ENCODE measurements around the gene SPIRE1.

SPIRE1 gene

DNA sequence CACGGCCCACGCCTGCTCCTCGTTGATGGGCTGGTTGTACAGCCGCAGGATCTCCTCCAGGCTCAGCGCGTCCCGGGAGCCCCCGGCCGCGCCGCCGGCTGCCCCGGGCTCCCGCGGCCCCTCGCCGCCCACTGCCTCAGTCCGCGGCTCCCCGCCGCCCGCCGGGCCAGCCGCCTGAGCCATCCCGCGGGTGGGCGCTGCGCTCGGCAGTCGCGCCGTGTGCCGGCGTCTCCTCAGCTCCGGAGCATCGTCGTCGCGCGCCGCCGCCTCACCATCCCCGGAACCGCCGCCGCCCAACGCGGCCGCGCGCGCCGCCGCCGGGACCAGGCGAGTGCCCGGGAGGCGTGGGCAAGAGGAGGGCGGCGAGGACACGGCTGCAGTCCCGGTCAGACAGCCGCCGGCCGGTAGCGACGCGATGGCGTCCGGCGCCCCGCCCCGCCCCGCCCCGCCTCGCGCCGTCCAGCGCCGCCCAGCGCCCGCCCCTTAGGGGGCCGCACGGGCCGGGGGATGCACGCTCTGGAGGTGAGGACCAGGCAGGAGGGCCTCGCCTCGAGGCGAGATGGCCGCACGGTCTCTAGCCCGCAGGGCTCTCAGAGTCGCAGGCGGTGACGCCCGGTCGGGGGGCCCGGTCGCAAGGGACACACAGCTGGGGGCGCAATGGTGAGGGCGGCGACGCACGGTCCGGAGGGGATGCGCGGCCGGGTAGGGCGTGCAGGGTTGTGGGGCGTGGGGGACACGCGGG is at the start of gene SPIRE1:
Gene SPIRE1, minus strand, starts transcription at position 424 of the 742 bp plus-strand sequence. Its CDS starts 241 bp downstream, at position 183.
- DNase-seq (ENCODE audit: low spot score) = no peak

DNA sequence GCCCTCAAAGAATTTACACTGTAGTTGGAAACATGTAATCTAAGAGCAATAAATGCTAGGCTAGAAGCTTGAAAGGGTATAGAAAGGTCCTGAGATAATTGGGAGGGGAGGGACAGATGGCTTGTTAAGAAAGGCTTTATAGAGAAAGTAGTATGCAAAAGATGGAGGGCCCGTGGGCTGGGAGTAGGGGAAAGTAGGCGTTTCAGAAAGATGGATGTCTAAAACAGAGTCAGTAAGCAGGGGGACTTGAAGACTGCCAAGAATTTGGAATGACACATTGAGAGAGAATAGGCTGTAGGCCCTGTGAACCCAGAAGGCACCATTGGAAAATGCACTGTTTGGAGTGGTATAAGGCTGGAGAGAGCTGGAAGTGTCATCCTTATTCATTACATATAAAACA is 45.8 kb upstream of the SPIRE1 start:
- peak; percentile 57 for DNase-seq (ENCODE audit: low spot score)

DNA sequence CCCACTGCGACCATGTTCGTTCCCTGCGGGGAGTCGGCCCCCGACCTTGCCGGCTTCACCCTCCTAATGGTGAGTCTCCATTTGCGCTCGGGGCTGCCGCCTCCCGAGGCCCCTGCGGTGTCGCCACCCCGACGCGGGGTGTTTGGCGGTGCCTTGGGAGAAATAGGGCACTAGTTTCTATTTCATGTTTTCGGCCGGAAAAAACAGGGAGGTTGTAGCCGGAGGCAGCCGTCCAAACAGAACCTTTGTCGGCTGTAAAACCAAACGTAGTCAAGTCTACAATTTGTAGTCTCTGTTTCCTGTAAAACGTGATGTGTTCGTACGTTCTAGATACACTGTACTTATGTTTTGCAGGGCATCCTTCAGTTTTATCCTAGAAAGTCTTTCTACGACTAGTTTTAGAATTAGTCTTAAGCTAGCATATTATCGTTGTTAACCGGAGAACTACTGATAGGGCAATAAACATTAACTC is 45.2 kb upstream of the SPIRE1 start:
- DNase-seq (ENCODE audit: low spot score) = no peak

DNA sequence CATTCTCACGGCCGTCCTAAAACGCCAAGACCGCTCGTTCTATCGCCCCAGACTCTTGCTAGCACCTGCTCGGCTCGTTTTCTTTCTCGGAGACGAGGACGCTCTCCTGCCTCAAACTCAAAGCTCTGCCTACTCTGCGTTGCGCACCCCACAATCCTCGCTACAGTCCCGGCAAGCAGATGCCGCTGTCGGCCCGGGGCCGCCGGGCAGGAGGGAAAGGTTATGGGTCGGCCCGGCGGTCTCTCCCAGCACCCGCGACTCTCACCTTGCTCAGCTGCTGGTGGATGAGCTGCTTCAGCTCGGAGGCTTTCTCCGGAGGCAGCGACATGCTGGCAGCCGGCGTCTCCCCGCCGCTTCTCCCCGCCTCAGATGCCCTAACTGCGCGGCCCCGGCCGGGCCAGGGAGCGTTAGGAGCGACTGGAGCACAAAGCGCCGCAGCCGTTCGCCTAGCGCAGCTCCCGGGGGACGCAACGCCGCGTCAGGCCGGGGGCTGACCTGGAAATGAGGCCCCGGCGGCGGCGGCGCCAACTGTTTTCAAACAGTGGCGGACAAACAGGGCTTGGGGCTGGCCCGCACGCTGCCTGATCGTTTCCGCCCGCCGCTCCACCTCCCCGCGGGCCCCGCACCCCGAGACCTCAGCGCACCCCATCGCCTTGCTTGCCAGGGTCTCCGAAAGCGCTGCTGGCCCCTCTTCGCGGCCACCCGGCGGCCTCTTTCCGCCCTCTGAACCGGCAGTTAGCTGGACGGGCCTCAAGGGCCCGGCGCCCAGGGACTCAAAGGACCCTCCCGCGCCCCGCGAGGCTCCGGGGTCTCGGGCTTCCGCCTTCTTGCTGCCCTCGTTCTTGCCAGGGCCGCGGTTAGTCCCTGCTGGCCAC is 44.6 kb upstream of the SPIRE1 start, which contains the start of the genes CEP76 and PSMG2:
Gene CEP76, minus strand, starts transcription at position 503 of the 875 bp plus-strand sequence. Its CDS starts 175 bp downstream, at position 328.
Gene PSMG2, plus strand, starts transcription at position 822 of the 875 bp plus-strand sequence. CDS start 66 bp downstream, outside the sequence.
- peak; percentile 91 for DNase-seq (ENCODE audit: low spot score)

DNA sequence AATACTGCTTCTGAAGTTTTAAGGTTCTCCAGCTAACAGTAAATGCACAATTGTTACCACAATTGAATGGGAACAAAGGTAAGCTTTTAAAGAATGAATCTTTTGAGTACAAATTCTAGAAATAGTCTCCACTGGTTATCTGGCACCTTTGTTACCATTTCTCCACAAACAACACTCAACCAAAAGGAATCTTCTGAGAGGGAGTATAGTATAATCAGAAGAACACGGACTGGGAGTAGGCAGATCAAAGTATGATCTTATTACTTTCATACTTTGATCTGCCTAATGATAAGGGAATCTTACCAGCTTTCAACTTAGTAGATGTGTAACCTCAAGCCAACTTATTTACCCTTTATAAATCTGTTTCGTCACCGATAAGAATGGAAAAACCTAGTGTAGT is 43.3 kb upstream of the SPIRE1 start:
- DNase-seq (ENCODE audit: low spot score) = no peak

DNA sequence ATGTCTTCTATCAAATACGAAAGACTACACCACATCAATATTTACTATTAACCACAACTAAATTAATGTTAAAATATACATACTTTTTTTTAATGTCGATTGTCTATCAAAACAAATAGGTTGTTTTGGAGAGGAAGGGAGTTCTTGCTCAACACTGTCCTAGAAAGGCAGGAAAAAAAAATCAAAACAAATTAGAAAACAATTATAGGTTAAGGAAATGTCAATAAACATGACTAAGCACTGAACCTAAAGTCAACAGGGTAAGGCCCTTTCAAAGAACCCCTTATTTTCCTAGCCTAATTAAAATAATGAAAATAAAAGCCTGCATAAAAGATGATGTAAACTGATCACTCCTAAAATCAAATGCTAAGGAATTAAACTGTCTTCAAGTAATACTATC is 41.8 kb upstream of the SPIRE1 start:
- DNase-seq (ENCODE audit: low spot score) = no peak

DNA sequence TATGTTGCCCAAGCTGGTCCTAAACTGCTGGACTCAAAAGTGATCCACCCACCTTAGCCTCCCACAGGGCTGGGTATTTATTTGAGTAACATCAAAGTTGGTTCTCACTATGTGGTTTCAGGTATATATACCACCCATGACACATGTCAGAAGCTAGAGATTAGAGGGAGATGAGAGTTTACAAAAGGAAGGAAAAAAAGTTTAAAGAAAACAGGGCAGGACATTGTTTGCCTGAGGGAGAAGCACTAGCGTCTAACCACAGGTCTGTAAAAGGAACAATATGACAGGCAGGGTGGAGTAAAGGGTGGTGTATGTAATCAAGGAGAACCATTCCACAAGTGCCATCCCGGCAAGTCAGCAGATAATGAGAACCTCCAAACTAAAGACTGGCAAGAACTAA is 36.1 kb upstream of the SPIRE1 start:
- no peak for DNase-seq (ENCODE audit: low spot score)

DNA sequence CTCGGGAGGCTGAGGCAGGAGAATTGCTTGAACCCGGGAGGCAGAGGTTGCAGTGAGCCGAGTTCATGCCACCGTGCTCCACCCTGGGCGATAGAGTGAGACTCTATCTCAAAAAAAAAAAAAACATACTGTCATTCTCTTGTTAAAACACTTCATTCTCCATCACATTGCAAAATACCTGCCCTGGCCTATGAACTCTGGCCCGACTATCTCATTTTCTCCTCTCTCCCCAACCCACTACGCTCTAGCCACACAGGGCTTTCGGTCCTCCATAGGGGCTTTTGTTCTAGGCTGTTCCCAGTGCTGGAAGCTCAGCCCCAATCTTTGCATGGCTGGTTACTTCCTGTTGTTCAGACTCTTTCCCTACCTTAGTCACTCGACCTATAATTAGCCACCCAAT is 34.3 kb upstream of the SPIRE1 start:
- no peak for DNase-seq (ENCODE audit: low spot score)

DNA sequence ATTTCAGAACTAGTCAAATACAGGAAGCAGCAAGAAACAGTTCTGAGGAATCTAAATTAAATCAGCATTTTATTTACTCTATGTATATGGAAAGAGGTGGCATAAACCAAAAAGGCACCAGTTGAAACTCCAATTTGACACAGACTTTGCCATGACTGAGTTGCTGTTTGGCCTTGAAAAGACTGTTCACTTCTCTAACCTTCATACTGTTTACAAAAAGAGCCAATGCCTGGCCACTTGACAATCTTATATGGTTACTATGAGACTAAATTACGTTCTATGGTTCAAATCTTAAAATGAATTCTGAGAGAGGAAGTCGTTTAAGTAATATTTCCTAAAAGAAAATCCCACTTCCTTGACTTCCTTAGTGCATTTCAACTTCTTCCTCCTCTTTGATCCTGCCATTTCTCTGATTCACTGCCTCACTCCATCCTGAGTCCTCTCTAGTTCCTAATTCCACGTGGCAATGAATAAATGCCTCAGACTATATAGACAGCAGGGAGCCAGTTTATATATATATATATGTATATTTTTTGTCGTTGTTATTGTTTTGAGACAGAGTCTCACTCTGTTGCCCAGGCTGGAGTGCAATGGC is 31.4 kb upstream of the SPIRE1 start:
- DNase-seq (ENCODE audit: low spot score) = no peak

DNA sequence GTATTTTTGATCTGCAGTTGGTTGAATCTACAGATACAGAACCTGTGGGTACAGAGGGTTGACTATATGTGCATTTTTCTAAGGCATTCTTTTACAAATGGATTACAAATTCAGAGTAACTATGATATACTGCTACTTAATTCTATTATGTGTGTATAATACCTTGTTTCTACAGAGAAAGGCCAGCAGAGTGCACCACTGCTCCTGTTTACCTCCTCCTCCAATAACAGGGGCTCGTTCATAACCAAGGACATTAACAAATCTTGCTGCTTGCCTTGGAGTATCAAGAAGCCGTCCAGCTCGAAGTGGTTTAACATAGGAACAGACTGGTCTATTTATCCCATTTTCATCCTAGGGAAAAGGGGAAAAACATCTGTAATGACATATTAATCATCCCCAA is 28.2 kb upstream of the SPIRE1 start:
- peak; percentile 61 for DNase-seq (ENCODE audit: low spot score)

DNA sequence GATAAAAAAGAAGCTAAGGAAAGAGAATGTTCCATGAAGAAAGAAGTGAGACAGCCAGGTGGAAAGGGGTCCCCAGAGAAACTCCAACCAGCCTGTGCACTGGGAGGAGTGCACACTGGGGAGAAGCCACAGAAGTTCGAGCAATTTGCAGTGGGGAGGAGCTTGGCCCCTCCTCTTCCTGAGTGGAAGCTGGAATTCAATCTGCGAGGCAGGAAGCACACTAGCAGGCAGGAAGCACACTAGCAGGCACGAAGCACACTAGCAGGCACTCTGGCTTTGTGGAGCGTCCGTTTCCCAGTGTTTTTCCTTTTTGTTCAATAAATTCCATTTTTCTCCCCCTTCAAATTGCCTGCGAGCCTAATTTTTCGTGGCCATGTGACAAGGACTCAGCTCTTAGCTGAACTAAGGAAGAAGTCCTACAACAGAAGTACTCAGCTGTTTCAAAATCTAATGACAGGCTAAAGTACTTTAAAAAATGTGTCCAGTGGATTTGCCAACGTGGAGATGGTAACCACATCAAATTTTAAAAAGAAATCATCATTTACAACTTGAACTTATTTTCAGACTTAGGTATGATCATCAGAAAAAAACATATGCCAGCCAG is 21.4 kb upstream of the SPIRE1 start:
- no peak for DNase-seq (ENCODE audit: low spot score)

DNA sequence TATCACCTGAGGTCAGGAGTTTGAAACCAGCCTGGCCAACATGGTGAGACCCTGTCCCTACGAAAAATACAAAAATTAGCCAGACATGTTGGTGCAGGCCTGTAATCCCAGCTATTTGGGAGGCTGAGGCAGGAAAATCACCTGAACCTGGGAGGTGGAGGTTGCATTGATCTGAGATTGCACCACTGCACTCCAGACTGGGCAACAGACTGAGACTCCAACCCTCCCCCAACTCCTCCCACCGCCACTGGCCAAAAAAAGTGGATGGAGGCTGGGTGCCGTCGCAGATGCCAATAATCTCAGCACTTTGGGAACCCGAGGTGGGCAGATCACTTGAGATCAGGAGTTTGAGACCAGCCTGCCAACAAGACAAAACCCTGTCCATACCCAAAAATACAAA is 10.1 kb upstream of the SPIRE1 start:
- DNase-seq (ENCODE audit: low spot score) = no peak

DNA sequence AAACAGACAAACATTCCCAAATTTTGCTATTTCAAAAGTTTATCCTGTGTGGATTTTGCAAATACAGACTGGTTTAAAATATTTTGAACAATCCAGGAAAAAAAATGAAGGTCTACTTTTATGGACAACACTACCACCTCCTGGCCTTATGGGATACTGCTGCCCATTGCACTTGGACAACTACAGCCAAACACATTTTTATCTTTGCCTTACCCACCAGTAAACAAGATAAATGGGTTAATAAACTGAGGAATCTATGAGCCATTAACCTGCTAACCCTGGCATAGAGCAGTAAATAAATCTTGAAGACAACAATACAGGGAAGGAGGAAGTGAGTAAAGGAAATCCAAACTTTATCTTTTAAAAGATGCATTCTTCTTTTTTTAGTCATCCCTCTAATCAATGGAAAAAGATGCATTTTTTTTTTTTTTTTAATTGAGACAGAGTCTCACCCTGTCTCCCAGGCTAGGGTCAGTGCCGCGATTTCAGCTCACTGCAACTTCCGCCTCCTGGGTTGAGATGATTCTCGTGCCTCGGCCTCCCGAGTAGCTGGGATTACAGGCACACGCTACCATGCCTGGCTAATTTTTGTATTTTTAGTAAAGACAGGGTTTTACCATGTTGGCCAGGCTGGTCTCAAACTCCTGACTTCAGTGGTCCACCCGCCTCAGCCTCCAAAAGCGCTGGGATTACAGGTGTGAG is 2.1 kb upstream of the SPIRE1 start:
- DNase-seq (ENCODE audit: low spot score) = peak; percentile 69

DNA sequence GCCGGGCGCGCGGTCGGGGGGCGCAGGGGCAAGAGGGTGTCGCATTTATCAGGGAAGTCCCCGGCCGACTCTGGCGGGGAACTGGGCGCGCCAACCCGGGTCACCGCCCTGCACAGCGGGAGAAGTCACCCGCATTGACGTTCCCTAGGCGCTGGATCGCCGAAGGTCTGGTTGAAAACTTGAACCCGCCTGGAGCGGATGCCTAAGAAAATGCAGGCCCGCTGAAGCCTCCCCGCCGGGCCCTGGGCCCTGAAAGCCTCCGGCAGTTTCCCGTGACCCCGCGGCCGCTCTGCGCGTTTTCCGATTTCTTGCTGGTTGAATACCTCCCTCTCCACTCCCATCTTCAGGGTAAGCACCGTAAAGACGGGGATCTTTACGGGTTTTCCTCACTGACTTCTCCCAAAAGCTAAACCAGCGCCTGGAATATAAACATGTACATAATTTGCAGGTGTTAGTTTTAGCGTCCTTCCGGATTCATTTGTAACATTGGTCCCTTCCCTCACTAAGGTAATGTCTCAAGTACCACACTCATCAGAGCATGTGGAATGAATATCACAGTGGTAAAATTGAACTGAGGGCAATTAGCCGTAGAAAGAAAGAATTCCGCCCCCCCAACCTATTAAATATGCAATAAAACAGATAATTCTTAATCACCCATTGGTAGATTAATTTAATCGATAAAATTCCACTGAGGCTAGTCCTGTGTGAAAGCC is 675 bp upstream of the SPIRE1 start:
- DNase-seq (ENCODE audit: low spot score) = no peak

DNA sequence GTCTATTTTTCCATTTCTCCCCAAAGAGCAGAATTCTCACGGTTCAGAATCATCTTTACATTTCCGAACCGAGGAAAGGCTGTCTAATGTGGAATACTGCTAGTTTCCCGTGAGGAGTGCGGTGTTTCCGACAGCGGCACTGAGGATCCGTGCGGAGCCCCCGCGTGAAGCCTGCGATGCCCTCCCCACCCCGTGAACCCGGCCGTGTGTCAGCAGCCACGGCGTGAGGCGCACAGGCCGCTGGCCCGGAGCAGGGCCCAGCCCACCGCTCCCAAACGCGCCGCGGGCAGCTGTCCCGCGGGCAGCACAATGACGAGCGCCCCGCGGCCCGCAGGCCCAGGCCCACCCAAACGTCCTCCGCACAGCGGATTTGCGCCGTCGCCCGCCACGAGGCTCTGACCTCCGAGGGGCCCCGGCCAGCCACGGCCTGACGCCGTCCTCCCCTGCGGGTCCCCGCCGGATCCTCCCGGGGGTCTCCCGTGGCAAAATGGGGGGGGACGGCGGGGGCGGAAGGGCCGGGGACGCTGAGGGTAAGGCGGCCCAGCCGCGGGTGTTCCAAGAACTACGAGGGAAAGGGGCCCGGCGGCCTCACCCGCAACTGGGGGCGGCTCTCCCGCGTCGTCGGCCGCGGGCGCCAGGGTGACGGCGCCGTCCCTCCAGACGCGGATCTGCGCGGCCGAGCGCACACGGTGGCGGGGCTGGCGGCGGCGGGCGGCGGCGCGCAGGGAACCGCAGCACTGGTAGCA is 796 bp downstream of the SPIRE1 start:
- no peak for DNase-seq (ENCODE audit: low spot score)

DNA sequence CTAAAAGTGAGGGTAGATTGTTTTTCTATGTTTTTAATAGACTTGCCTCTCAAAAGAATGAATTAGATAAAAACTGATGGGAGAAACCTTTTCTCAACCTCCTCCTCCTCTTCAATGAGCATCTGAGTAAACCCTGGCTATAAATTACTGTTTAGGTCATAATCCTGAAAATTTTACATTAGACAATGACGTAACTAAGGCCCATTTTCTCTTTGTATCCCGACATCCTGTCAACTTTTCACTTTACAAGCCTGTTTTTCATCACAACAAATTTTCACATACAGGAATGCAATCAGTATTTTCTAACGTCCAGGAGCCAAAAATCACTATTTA is 1.3 kb downstream of the SPIRE1 start:
- DNase-seq (ENCODE audit: low spot score) = no peak

DNA sequence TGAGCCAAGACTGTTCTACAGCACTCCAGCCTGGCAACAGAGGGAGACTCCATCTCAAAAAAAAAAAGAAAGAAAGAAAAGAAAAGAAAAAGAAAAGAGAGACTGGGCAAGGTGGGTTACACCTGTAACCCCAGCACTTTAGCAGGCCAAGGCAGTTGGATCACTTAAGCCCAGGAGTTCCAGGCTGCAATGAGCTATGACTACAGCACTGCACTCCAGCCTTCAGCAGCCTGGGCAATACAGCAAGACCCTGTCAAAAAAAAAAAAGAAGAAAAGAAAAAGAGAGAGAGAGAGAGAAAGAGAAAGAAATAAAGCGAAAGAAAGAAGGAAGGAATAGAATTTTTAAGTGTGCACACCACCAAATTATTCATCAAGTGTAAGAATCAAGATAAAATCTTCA is 2.9 kb downstream of the SPIRE1 start:
- no peak for DNase-seq (ENCODE audit: low spot score)

DNA sequence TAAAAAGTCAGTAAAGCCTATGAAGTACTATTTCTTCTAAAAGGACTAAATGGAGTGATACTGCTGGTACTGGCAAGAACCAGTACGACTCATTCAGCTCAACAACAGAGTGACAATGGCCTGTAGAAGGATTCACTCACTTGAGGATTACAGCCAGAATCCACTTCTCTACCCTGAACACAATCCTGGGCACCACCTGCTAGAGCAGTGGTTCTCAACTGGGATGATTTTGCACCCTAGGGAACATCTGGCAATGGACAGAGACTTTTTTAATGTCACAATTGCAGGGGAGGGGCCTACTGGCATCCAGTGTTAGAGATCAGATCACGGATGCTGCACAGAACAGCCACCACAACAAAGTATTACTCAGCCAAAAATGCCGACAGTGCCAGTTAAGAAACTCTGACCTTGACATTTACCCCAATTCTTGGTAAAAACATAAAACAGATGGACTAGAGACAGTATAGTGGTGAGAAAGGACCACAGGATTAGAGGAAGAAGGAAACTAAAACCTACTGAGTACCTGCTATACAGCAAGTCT is 5.0 kb downstream of the SPIRE1 start:
- no peak for DNase-seq (ENCODE audit: low spot score)

DNA sequence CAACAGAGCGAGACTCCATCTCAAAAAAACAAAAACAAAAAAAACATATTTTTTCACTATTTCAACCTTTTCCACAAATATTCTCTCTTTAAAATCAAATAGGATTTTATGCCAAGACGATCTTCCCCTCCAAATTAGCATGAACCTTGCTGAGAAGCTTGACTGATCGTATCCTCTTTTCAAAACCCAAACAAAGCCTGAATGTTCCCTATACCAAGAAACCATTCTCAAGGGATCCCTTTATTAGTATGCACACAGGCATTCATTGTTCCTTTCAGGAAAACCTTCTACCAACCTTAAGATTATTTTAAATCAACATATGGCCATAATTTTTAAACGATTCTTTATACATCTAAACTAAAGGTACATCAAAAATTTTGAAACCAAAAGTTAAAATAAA is 6.3 kb downstream of the SPIRE1 start:
- DNase-seq (ENCODE audit: low spot score) = no peak

DNA sequence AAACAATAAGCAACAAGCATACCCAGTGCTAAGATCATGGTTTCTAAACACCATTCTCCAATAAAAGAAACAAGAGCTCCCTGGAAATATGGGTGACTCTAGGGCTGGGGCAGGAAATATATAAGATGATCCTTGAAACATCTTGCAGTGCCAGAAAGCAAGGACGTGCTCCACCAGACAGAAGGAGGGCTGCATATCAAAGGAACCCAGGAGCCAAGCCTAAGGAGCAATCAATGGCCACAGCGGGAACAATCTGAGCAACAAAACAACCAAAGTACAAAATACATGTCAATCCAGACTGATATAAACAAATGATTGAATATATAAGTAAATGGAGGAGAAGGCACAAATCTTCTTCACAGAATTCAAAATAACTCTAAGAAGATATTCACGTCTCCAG is 10.1 kb downstream of the SPIRE1 start:
- no peak for DNase-seq (ENCODE audit: low spot score)

Data from NAMALWA (cell line).